OCI-LY3 (cell line): ENCODE measurements around the gene ZNF77.
"Not testable (repeated sequence)": the region's sequence is repeated elsewhere in the genome, so short reads cannot be mapped to it uniquely, and the experiment has no call there.

Experiments
- H2AFZ ChIP-seq: fragments of 200-600, 300-600 bp; shearing (Covaris generic); 2 replicates; pipeline ENCODE4 v1.6.0; 2014; ENCODE audit warnings: antibody characterized with exemption, low read depth, low read length
- H3K27ac ChIP-seq: fragments of 200-600, 300-600 bp; sonication (generic); 2 replicates; pipeline ENCODE4 v1.5.1; 2014; ENCODE audit warnings: mild to moderate bottlenecking, low read length, moderate library complexity, mixed read lengths
- H3K27me3 ChIP-seq: fragments of 200-600, 300-600 bp; sonication (generic); 2 replicates; pipeline ENCODE4 v1.6.1; 2014; ENCODE audit warnings: low read depth, low read length, mixed read lengths
- H3K36me3 ChIP-seq: fragments of 200-600, 300-600 bp; sonication (generic); replicated peaks from 2 replicates; pipeline ENCODE3; 2014; ENCODE audit warnings: low read depth, low read length, mixed read lengths
- H3K4me1 ChIP-seq: fragments of 300-600, 200-600 bp; sonication (generic); 2 replicates; pipeline ENCODE4 v1.6.1; 2014; ENCODE audit warnings: low read length, mixed read lengths
- H3K4me2 ChIP-seq: fragments of 200-600, 300-600 bp; sonication (generic); 2 replicates; pipeline ENCODE4 v1.6.1; 2014; ENCODE audit warnings: low read length, mixed read lengths
- H3K4me3 ChIP-seq: fragments of 300-600, 200-600 bp; sonication (generic); 2 replicates; pipeline ENCODE4 v1.5.1; 2014; ENCODE audit warnings: antibody characterized with exemption, mild to moderate bottlenecking, low read length, moderate library complexity
- H3K79me2 ChIP-seq: fragments of 300-600, 200-600 bp; shearing (Covaris generic); 2 replicates; pipeline ENCODE4 v1.6.1; 2014; ENCODE audit warnings: mild to moderate bottlenecking, low read length, mixed read lengths
- H3K9ac ChIP-seq: fragments of 300-600, 200-600 bp; shearing (Covaris generic); 2 replicates; pipeline ENCODE4 v1.6.0; 2014; ENCODE audit warnings: mild to moderate bottlenecking, low read length, moderate library complexity
- H3K9me3 ChIP-seq: fragments of 200-600, 300-600 bp; shearing (Covaris generic); 2 replicates; pipeline ENCODE4 v1.6.1; 2014; ENCODE audit warnings: low read length, mixed read lengths; ENCODE audit not compliant: insufficient read depth
- H4K20me1 ChIP-seq: fragments of 200-600, 300-600 bp; sonication (generic); 2 replicates; pipeline ENCODE4 v1.6.1; 2016; ENCODE audit warnings: low read length, mixed read lengths; ENCODE audit not compliant: insufficient read depth
- EZH2phosphoT487 ChIP-seq: fragments of 200-600 bp; shearing (Covaris generic); IDR thresholded peaks from 2 replicates; pipeline ENCODE4 v1.6.1; 2018; ENCODE audit warnings: antibody characterized with exemption, mixed run types, low read depth
- TF ChIP-seq, protein P1 (sequence below): fragments of 200-600, 300-600 bp; sonication (generic); IDR thresholded peaks from 2 replicates; pipeline ENCODE4 v1.5.1; 2014; ENCODE audit warnings: antibody characterized with exemption, low read length, low read depth

The ZNF77 gene

DNA sequence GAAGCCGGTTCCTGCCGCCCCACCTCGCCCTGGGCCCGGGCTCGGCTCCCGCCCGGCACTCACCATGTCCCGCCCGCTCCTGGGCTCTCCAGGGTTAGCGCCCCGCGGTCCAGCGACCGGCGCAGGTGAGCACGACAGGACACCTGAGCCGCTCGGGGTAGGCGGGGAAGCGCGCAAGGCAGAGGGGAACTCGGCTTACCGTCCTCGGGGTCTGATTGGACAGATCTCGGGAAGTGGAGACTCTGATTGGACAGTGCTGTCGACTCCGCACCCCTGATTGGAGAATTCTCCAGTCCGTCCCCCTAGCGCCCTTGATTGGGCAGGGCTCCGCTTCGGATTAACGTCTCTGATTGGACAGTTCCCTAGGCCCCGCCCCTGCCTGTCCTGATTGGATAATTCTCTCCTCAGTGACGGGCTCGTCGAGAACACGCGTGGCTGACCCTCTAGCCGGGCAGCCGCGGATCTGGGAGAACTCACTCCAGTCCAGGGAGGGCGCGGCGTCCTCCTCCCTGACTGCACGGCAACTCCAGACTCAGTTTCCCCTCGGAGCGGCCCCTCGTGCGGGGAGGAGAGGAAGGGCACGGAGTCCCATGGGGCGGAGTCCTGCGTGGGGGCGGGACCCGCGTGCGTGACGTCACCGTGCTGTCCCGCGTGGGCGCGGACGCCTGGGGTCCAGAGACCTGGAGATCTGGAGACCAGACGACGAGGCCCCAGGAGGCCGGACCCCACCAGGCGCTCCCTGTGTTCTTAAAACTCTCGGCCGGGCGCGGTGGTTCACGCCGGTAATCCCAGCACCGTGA, at the start of gene ZNF77:
TSS of gene ZNF77 (minus strand) at position 197 of the 800 bp plus-strand sequence. CDS start at position 66, 131 bp downstream.
- H3K4me1 ChIP-seq: peaks cover 8% of the 10 kb centered on the region

DNA sequence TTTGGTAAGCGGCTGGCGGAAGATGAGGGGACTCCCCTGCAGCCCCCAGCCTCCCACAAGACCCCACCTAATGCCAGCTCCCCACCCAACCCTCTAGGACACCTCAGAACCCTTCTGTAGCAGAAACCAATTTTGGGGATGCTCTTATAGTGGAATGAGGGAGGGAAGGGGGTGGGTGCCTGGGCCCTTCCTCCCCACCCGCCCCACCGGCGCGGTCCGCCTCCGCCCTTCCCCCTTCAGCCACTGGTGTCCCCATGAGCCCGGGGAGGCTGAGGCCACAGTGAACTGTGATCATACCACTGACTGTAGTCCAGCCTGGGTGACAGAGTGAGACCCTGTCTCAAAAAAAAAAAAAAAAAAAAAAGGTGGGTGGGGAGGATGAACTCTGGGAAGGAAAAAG, 48.8 kb upstream of the ZNF77 start:
- TF ChIP-seq EZH2phosphoT487: no peak
- TF ChIP-seq, protein P1, sequence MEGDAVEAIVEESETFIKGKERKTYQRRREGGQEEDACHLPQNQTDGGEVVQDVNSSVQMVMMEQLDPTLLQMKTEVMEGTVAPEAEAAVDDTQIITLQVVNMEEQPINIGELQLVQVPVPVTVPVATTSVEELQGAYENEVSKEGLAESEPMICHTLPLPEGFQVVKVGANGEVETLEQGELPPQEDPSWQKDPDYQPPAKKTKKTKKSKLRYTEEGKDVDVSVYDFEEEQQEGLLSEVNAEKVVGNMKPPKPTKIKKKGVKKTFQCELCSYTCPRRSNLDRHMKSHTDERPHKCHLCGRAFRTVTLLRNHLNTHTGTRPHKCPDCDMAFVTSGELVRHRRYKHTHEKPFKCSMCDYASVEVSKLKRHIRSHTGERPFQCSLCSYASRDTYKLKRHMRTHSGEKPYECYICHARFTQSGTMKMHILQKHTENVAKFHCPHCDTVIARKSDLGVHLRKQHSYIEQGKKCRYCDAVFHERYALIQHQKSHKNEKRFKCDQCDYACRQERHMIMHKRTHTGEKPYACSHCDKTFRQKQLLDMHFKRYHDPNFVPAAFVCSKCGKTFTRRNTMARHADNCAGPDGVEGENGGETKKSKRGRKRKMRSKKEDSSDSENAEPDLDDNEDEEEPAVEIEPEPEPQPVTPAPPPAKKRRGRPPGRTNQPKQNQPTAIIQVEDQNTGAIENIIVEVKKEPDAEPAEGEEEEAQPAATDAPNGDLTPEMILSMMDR: no peak

More for the DNA sequence above, at the start of gene ZNF77:
- Histone ChIP-seq H3K36me3 (no peaks in the 10 kb centered on the region), H2AFZ (peak within 1 kb of the TSS; percentile 93), H3K79me2 (peaks cover 18% of the 10 kb centered on the region), H3K27me3 (no peaks in the 10 kb centered on the region), H3K9me3 (no peaks in the 10 kb centered on the region), H4K20me1 (no peaks in the 10 kb centered on the region), H3K4me2 (peak within 1 kb of the TSS; percentile 59), H3K4me3 (peak within 1 kb of the TSS; percentile 96), H3K9ac (peak within 1 kb of the TSS; percentile 79), H3K27ac (peak within 1 kb of the TSS; percentile 60)
- TF ChIP-seq, protein P1: no peak
- TF ChIP-seq EZH2phosphoT487: no peak

DNA sequence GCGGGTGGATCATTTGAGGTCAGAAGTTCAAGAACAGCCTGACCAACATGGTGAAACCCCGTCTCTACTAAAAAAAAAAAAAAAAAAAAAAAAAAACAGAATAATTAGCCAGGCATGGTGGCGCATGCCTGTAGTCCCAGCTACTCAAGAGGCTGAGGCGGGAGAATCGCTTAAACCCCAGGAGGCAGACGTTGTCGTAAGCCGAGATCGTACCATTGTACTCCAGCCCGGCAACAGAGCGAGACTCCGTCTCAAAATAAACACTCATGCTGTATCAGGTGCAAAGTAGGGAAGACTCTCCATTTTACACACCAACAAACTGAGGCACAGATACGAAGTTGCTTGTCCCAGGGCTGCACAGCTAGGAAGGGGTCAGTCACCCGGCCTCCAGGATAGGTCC, 48.2 kb upstream of the ZNF77 start:
- no peak overlapping the region for H3K9ac ChIP-seq
- no peak for TF ChIP-seq EZH2phosphoT487
- TF ChIP-seq, protein P1: no peak
- no peaks in the 10 kb centered on the region for H3K27me3 ChIP-seq
- no peak overlapping the region for H3K4me3 ChIP-seq
- no peak overlapping the region for H2AFZ ChIP-seq
- no peaks in the 10 kb centered on the region for H4K20me1 ChIP-seq
- H3K4me1 ChIP-seq: no peaks in the 10 kb centered on the region
- H3K9me3 ChIP-seq: no peaks in the 10 kb centered on the region
- H3K36me3 ChIP-seq: no peaks in the 10 kb centered on the region
- no peak overlapping the region for H3K27ac ChIP-seq
- H3K4me2 ChIP-seq: no peak overlapping the region
- no peaks in the 10 kb centered on the region for H3K79me2 ChIP-seq

More for the DNA sequence above, 48.8 kb upstream of the ZNF77 start:
- Histone ChIP-seq H2AFZ (no peak overlapping the region), H3K9me3 (no peaks in the 10 kb centered on the region), H3K27me3 (no peaks in the 10 kb centered on the region), H3K4me1 (no peaks in the 10 kb centered on the region), H3K27ac (no peak overlapping the region), H4K20me1 (no peaks in the 10 kb centered on the region), H3K9ac (no peak overlapping the region), H3K36me3 (no peaks in the 10 kb centered on the region), H3K79me2 (no peaks in the 10 kb centered on the region), H3K4me3 (no peak overlapping the region), H3K4me2 (no peak overlapping the region)

DNA sequence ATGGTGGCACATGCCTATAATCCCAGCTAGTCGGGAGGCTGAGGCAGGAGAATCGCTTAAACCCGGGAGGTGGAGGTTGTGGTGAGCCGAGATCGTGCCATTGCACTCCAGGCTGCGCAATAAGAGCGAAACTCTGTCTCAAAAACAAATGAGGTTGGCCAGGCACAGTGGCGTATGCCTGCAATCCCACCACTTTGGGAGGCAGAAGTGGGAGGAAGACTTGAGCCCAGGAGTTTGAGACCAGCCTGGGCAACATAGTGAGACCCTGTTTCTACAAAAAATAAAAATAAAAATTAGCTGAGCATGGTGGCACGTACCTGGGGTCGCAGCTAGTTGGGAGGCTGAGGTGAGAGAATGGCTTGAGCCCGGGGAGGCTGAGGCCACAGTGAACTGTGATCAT, 47.6 kb upstream of the ZNF77 start:
- H3K79me2 ChIP-seq, H3K4me1 ChIP-seq, H3K27ac ChIP-seq: not testable (repeated sequence)

More for the DNA sequence above, 47.6 kb upstream of the ZNF77 start:
- H3K4me2 ChIP-seq, H4K20me1 ChIP-seq, H3K4me3 ChIP-seq, H3K9ac ChIP-seq, H3K27me3 ChIP-seq, H2AFZ ChIP-seq, H3K36me3 ChIP-seq, H3K9me3 ChIP-seq: not testable (repeated sequence)
